22Rv1 (cell line): ENCODE measurements around the gene ANGPTL2.

Experiments used
- H3K27ac ChIP-seq: fragments of 450-650 bp; 2 replicates; pipeline ENCODE4 v1.5.1; 2017
- CTCF ChIP-seq: fragments of 450-650 bp; IDR thresholded peaks from 2 replicates; pipeline ENCODE4 v1.5.1; 2017; ENCODE audit warnings: mild to moderate bottlenecking
- ZFX ChIP-seq: fragments of 450-650 bp; IDR thresholded peaks from 2 replicates; pipeline ENCODE4 v1.6.1; 2017; ENCODE audit warnings: antibody characterized with exemption, borderline replicate concordance

Gene ANGPTL2

GRCh38 chr9:127047971-127048370, 74.5 kb downstream of the ANGPTL2 start:
- TF ChIP-seq CTCF (no peak), ZFX (no peak)
- no peak overlapping the region for H3K27ac ChIP-seq

- TF ChIP-seq CTCF (no peak), ZFX (no peak)
Measured at GRCh38 chr9:127045148-127045547, 77.3 kb downstream of the ANGPTL2 start.

GRCh38 chr9:127039492-127039891, 82.9 kb downstream of the ANGPTL2 start:
- H3K27ac ChIP-seq: no peak overlapping the region
- TF ChIP-seq ZFX (no peak), CTCF (no peak)

More at GRCh38 chr9:127045148-127045547, 77.3 kb downstream of the ANGPTL2 start:
- no peak overlapping the region for H3K27ac ChIP-seq

GRCh38 chr9:127038531-127038930, 83.9 kb downstream of the ANGPTL2 start:
- no peak for TF ChIP-seq ZFX
- TF ChIP-seq CTCF: no peak

More at GRCh38 chr9:127038531-127038930, 83.9 kb downstream of the ANGPTL2 start:
- H3K27ac ChIP-seq: no peak overlapping the region
